ENCODE measurements around the gene TRAF5.
"Not testable (repeated sequence)": the region's sequence is repeated elsewhere in the genome, so short reads cannot be mapped to it uniquely, and the experiment has no call there.

The TRAF5 gene

GRCh38 chr1:211381481-211382181, 55.0 kb downstream of the TRAF5 start:
- DNase-seq = no peak

GRCh38 chr1:211382182-211382713, 55.6 kb downstream of the TRAF5 start:
- DNase-seq = no peak

- DNase-seq = peak; percentile 60
These were observed 56.3 kb downstream of the TRAF5 start for GRCh38 chr1:211382714-211383480.

DNA sequence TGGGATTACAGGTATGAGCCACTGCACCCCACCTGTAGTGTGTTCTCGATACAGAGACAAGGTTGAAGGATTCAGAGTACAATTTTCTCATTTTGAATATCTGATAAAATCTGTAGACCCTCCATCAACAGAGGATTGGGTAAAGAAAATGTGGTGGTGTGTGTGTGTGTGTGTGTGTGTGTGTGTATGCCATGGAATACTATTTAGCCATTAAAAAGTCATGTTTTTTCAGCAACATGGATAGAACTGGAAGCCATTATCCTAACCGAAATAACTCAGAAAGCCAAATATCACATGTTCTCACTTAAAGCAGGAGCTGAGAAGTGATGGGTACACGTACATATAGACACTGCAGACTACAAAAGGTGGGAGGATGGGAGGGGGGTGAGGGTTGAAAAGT, 57.9 kb downstream of the TRAF5 start:
- DNase-seq = no peak

DNA sequence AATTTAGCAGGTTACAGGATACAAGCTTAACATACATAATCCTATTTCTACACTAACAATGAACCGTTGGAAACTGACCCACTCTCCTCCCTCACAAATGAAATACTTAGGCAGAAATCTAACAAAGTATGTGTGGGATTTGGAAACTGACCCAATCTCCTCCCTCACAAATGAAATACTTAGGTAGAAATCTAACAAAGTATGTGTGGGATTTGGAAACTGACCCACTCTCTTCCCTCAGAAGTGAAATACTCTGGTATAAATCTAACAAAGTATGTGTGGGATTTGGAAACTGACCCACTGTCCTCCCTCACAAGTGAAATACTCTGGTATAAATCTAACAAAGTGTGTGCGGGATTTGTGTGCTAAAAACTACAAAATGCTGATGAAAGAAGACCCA, 60.3 kb downstream of the TRAF5 start:
- DNase-seq = no peak

DNA sequence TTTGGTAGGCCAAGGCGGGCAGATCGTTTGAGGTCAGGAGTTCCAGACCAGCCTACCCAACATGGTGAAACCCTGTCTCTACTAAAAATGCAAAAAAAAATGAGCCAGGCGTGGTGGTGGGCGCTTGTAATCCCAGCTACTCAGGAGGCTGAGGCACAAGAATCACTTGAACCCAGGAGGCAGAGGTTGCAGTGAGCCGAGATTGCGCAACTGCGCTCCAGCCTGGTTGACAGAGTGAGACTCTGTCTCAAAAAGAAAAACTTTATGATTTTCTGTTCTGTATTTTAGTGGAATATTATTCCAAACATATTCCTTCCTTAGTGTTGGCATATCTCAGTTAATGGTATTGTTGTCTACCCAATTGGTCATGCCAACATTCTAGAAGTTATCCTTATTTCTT, 64.2 kb downstream of the TRAF5 start:
- not testable (repeated sequence) for DNase-seq

GRCh38 chr1:211393203-211393602, 66.6 kb downstream of the TRAF5 start:
- DNase-seq = no peak

GRCh38 chr1:211398266-211398930, 71.8 kb downstream of the TRAF5 start:
- not testable (repeated sequence) for DNase-seq

DNA sequence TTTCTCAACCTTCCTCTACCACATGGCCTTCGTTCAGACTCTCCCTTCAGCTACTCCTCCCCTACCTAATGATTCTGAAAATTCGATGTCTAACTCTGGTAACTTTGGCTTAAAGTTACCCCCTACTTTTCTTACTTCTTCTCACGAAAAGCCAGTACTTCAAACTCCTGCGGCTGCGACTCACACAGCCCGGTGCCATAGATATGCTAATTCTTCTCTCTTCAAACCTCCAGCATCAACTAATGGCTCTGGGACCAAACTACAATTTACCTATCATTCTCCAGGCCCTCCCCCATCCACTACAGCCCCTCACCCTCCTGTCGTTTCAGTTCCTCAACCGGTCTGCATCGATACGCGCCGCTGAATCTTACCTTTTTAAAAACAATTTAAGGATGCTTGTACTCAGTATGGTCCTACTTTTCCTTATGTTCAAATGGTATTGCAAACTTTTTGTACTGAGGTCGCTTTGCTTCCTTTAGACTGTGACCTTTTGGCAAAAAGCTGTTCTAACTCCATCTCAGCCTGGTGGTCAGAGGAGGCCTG, 73.3 kb downstream of the TRAF5 start:
- DNase-seq = not testable (repeated sequence)

GRCh38 chr1:211401751-211402150, 75.1 kb downstream of the TRAF5 start:
- DNase-seq = not testable (repeated sequence)

GRCh38 chr1:211406086-211406485, 79.5 kb downstream of the TRAF5 start:
- not testable (repeated sequence) for DNase-seq

- not testable (repeated sequence) for DNase-seq
These were observed 81.1 kb downstream of the TRAF5 start for GRCh38 chr1:211407749-211408148.

GRCh38 chr1:211411639-211412038, 85.0 kb downstream of the TRAF5 start:
- no peak for DNase-seq

DNA sequence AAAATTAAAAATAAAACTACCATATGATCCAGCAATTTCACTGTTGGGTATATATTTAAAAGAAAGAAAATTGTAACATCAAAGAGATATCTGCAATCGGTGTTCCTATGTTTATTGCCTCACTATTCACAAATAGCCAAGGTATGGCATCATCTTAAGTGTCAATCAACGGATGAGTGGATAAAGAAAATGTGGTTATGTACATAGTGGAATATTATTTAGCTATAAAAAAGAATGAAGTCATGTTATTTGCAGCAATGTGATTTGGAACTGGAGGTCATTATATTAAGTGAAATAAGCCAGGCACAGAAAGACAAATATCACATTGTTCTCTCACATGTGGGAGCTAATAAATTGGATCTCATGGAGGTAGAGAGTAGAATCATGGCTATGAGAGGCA, 89.1 kb downstream of the TRAF5 start:
- DNase-seq = no peak

DNA sequence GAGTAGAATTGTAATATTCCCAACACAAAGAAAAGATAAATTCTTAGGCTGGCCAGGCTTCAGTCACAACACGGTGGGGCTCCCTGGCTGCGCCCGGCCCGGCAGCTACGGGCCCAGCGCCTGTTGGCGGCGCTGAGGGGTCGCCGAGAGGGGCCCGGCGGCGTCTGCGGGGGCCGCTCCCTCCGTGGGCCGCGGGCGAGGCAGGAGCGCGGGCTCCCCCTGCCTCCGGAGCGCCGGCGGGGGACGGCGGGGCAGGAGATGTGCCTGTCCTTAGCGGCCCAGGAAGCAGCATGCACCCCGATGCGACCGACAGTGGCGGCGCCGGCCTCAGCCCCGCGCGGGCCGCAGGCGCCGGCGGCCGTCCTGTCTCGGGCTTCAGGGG, 89.6 kb downstream of the TRAF5 start:
- DNase-seq = peak; percentile 17

GRCh38 chr1:211416628-211417323, 90.1 kb downstream of the TRAF5 start:
- DNase-seq = peak; percentile 25

DNA sequence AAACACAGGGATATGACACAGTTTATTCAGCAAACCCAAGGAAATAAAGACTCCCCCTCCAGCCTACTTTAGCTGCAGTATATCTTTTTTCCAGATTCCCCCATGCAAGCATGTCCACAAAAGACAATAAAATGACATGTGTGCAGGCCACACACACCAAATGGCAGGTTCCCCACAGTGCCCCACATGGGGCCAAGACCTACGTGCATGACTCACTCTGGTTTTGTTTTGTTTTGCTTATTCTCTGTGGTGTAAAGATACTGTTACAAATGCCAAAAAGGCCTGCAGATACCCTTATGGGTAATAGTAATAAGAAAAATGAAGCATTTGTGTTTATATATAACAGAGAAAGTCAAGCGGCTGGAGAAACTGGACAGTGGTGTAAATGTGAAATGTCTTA, 93.8 kb downstream of the TRAF5 start:
- DNase-seq = no peak

DNA sequence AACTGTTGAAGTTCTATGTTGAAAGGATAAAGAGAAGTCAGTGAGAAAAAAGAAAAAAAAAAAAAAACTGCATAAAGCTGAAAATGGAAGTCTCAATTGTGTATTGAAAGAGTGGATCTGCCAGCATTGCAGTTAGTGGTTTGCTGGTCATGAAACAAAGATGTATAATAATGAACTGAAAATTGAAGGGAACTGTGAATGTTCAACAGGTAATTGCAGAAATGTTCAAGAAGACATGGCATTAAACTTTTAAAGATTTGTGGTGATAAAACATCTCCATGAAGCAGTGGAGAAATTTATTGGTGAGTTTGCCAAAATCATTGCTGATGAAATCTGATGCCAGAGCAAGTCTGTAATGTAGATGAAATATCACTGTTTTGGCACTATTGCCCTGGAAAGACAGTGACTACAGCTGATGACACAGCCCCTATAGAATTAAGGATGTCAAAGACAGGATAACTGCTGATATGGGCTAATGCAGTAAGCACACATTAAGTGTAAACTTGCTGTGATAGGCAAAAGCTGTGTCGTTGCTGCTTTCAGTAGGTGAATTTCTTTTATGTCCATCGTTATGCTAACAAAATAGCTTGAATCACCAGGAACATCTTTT, 94.3 kb downstream of the TRAF5 start:
- no peak for DNase-seq

GRCh38 chr1:211424018-211424417, 97.4 kb downstream of the TRAF5 start:
- no peak for DNase-seq

Data from GOT3 (cell line).